Suprapubic skin (tissue), 4 donors: ENCODE measurements around the gene CLCF1.

ENCODE experiments used
- EP300 ChIP-seq: sonication (generic); formaldehyde crosslinking; IDR thresholded peaks from one replicate; pipeline ENCODE4 v1.6.1; 2017; ENCODE audit warnings: antibody characterized with exemption
- POLR2AphosphoS5 ChIP-seq, 3 donors: sonication (generic); formaldehyde crosslinking; IDR thresholded peaks; one replicate each; pipeline ENCODE4 v1.6.1; 2017; ENCODE audit warnings: antibody characterized with exemption in 3 of 3
- TF ChIP-seq, protein P1 (sequence below), 2 donors: fragments of 200-600 bp in 1 of 2; fragments of 450-650 bp in 1 of 2; sonication (generic) in 1 of 2; IDR thresholded peaks; one replicate each; pipeline ENCODE4 v1.5.1; 2016 to 2019; ENCODE audit warnings: antibody characterized with exemption in 2 of 2, mild to moderate bottlenecking in 1 of 2, moderate library complexity in 1 of 2

DNA sequence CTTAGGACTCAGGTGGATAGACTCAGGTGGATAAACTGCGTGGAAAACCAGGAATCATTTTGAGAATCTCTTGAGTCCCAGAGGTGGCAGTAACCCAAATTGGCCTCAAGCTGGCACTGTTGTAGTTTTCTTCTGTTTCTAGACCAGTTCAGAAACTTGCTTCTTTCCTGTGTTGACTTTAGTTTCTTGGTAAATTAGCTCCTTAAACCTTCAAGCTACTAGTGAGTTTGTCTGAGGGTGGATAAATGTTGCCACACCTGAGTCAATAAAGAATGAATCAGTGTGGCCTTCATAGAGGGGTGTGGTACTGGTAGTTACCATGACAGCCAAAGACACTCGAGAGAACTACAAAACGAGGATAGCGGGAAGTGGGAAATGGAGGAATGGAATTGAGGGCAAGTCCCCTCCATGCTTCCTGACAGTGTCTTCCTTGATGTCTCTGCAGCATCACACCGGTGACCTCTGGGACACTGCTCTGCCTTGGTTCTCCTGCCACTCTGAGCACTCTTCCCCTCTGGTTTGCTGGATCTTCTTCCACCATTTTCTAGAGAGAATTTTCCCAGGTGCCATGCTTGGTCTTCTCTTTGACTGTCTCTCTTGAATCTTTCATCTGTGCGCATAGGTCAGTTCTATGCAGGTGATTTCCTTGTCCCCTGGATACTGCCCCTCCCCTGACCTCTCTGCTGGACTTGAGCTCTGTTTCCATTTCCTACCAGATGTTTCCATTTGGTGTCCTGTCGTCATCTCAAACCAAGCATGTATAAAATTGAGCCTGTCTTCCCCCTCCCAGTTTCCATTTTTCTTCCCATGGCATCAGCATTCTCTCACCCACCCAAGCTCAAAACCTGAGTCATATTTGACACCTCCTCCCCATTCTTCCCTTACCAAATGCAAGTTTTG lies 27.2 kb downstream of the CLCF1 start:
- TF ChIP-seq, protein P1, sequence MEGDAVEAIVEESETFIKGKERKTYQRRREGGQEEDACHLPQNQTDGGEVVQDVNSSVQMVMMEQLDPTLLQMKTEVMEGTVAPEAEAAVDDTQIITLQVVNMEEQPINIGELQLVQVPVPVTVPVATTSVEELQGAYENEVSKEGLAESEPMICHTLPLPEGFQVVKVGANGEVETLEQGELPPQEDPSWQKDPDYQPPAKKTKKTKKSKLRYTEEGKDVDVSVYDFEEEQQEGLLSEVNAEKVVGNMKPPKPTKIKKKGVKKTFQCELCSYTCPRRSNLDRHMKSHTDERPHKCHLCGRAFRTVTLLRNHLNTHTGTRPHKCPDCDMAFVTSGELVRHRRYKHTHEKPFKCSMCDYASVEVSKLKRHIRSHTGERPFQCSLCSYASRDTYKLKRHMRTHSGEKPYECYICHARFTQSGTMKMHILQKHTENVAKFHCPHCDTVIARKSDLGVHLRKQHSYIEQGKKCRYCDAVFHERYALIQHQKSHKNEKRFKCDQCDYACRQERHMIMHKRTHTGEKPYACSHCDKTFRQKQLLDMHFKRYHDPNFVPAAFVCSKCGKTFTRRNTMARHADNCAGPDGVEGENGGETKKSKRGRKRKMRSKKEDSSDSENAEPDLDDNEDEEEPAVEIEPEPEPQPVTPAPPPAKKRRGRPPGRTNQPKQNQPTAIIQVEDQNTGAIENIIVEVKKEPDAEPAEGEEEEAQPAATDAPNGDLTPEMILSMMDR (IDR thresholded peaks at IDR 0.05) = peak in 1 of 2 donors; percentile 32
- TF ChIP-seq POLR2AphosphoS5 (IDR thresholded peaks at IDR 0.05) (no peak), EP300 (no peak)
